HG03280 (cell line): ENCODE results near the gene KCTD1.

Experiments
- ATAC-seq: cut with Tn5 transposase; IDR thresholded peaks from one replicate; pipeline ENCODE4 v1.9.1; 2021; ENCODE audit warnings: mild to moderate bottlenecking, moderate library complexity; ENCODE audit not compliant: unreplicated experiment

The KCTD1 gene

GRCh38 chr18:26548415-26549262, at the start of gene KCTD1:
Gene KCTD1, minus strand, starts transcription at chr18:26548553. Its CDS starts 17 bp downstream, at chr18:26548536.
- peak; percentile 42 for ATAC-seq

GRCh38 chr18:26593365-26594320, 45.3 kb upstream of the KCTD1 start:
- ATAC-seq: no peak

DNA sequence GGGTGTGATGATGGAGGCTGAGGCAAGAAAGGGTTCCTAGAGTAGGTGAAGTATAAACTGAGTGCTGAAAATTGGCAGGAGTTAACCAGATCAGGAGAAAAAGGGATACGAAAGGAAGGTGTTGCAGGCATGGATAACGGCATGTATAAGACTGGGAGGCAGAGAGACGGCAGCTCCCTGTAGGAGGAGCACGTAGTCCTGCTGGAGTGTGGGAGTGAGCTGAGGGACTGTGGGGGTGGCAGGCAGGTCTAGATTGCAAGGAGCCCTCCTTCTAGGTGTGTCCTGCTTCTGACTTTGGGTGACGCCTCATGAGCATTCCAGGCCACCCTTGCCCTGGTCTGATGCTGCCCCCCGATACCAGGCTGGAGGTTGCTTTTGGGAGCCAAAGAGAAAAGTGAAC, 36.4 kb upstream of the KCTD1 start:
- no peak for ATAC-seq

DNA sequence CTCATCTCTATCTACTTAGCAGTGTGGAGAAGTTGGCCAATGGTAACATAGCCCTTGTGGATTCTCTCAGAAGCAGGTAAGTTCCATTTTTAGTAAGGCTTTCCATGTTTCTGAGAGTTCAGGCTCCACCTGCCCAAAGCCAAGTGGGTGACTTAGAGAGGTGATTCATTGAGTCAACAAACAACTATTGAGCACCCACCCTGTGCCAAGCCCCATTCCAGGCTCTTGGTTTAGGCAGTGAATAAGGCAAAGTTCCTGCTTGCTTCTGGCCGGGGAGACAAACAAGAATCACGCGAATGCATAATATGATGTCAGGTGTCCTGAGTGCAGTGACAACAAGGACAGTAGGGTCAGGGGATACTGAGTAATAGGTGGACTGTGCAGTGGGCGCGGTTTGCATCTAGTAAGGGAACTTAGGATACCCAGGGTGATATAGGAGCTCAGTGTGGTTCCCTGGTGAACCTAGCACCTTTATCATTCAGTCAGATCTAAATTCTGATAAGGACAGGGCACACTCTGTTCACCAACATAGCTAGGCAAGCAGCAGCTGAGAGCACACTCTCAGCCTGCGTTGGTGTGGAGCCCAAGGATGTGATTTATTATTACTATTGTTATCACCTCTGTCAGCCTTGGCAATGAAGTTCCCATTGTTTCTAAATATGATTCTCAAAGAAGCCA, 31.7 kb upstream of the KCTD1 start:
- no peak for ATAC-seq

GRCh38 chr18:26575865-26576217, 27.5 kb upstream of the KCTD1 start:
- ATAC-seq: no peak

DNA sequence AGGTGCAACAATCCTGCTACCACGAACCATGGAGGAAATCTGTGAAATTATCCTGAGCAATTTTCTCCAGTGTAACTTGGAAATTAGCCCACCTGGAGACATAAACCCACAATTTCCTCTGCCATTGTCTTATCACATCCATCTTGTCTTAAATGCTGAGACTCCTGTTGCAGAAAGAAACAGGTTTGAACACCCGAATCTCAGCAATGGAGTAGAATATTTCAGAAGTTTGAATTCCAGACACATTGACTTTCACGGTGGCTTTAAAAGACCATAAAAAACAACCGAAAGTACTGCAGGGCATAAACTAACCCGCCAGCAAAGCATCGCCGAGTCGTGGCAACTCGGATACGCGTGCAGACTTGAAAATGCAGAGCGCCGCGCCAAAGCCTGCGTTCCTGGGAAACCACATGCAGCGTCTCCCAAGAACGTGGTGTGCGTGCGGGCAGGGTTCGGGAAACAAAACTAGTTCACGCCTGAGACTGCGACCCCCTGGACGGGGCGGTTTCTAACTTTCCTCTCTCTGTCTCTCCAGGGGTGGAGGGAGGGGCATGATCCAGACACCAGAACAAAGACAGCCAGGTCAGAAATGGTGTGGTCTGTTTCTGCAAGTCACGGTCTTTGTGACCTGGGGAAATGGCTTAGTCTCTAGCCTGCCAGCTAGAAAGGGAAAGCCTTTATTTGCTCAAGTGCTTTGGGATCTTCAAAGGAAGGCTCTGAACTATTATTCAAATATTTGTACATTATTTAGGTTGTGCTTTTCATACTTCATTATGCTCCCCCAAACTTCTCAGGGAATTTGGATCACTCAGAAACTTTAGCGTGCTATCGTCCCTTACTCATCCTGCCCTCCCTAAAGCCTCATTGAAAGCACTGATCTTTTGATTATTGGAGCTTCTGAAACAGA, 26.9 kb upstream of the KCTD1 start:
- no peak for ATAC-seq

- no peak for ATAC-seq
Measured at GRCh38 chr18:26568926-26569665, 20.7 kb upstream of the KCTD1 start.

DNA sequence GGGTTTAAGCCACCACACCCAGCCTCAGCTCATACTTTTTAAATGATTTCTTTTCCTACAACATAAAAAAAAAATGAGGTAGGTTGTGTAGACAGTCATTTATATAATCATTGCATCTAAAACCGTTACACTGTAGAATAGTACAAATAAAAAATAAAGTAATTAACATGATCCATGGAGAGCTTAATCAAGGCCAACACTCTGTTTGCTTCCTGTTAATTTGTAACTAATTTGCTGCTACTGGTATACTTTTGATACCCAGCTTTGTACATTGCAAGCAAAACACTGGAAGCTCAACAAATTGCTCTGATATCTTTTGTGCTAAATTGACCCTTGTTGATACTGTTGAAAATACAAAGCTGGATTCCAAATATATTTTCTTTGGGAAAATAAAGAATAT, 20.2 kb upstream of the KCTD1 start:
- ATAC-seq: no peak

DNA sequence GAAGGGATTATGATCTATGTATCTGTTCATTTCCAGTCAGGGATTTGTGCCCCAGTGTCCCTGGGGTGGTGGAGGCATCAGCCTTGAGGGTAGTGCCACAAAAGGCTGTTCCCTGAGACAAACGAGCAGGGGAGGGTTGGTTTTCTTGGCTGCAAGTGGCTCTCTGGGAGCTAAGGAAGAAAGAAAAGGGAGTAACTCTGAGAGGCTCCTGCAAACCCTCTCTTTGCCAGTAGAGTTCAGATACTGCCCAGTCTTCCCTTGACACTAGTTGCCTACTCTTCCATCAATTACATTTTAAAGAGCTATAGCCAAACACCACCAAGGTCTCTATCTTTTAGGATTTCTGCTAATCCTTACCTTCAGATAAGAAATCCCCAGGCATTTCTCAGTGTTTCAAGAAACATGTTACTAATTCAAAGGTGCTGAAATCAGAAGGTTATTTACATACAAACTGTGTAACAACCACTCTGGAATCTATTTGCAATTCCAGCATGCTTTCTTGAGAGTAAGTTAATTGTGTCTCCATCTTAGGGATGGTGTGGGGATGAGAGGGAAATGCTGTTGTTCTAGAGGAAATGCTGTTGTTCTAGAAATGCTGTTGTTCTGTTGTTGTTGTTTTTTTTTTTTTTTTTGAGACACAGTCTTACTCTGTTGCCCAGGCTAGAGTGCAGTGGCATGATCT, 18.7 kb upstream of the KCTD1 start:
- ATAC-seq: no peak

GRCh38 chr18:26565514-26565913, 17.2 kb upstream of the KCTD1 start:
- ATAC-seq: no peak

GRCh38 chr18:26563024-26563423, 14.7 kb upstream of the KCTD1 start:
- ATAC-seq: no peak

DNA sequence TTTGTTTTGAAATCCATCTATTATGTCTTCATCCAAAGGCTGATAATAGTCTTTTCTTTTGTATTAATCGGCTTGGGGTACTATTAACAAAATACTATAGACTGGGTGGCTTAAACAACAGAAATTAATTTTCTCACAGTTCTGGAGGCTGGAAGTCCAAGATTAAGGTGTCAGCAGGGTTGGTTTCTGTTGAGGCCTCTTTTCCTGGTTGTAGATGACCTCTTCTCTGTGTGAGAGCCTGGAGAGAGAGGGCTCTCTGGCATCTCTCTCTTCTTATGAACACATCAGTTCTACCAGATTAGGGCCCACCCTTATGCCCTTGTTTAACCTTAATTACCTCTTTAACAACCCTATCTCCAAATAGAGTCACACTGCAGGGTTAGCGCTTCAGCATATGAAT, 14.2 kb upstream of the KCTD1 start:
- ATAC-seq: no peak

GRCh38 chr18:26561769-26562168, 13.4 kb upstream of the KCTD1 start:
- no peak for ATAC-seq

DNA sequence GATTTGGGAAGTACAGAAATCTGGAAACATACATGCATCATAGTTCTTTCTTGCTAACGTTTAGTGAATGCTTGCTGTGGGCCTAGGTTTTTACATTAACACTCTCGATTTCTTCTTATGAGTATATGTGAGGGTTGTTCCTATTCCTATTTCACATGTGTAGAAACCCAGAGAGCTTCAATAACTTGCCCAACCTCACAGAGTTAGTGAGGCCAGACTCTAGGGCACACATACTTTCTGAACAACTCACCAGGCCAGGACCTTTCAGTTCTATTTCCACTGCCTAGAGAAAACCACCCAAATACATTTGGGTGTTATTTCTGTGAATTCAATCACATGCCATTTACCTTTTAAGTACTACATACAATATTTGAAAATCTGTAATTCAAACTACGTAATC, 8.2 kb upstream of the KCTD1 start:
- ATAC-seq: peak; percentile 64

DNA sequence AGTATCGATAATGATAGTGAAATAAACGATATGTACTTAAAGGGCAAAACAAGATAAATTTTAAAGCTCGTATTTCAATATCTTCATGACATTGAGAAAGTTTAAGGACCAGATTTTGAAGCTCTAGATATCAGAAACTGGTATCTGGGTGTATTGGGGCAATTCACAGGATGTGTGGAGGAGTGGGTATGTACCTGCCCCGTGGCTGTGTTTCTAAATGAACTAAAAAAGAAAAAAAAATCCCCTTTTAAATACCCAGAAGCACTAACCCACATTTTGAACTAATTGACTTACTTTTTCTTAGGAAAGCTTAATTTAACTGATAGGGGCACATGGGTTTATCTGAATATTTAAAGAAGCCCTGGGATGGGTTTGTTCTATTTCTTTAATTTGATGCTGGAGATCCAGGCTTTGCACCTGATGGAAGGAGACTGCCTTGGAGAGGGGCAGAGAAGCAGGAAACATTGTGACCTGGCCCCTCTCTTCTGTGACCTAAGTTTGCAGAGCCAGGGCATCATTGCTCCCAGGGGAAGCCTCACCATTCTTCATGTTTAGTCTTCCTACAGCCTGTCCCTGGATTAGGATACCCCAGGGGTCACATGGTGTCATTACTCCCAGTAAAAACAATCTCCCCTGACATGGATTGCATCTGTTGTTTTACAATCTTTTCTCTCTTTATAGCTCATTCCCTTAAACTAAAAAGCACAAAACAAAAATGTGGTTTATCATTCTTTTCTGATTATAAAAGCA, 7.6 kb upstream of the KCTD1 start:
- ATAC-seq: no peak

DNA sequence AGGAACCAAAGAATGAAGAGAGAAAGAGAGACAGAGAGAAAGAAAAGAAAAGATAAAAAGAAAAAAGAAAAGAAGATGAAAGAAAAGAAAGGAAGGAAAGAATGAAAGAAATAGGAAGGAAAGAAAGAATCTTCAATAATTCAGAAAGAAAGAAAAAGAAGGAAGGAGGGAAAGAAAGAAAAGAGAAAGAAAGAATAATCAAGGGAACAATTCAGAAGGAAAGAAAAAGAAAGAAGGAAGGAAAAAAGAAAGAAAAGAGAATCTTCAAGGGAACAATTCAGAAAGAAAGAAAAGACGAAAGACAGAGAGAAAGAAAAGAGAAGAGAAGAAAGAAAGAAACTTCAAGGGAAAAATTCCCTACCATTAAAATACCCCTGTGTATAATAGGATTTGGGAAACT, 5.6 kb upstream of the KCTD1 start:
- no peak for ATAC-seq

- ATAC-seq: no peak
Measured at GRCh38 chr18:26551695-26552081, 3.3 kb upstream of the KCTD1 start.

DNA sequence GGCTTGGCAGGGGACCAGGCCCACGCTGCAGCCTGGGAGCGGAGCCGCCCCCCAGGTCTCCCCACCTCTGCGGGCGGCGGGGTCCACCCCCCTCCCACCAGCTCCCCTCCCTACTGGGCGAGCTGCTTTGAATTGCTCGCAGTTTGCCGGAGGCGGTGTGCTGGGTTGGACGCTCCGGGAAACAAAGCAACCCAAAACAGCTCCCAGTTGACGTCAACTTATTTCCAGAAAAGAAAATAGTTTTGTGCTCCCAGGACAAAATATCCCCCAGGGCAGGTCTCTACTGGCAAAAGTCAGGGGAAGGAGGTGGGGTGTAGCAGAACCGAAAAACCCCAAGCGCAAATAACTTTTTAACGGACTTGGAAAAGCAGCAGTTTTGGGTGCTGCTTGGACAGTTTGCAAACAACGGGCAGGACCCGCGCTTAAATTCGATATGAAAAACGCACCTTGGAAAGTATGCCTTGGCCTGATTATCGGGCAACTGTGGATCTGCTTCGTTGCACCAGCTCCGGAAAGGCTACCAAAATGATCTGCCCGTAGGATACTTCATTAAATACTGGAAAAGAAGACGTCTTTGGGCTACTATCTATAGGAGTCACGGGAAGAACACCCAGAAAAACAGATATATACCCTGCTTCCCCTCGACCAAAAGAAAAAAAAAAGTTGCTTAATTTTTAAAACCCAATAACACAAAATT, 2.8 kb upstream of the KCTD1 start:
- no peak for ATAC-seq
